HEK293 (cell line): ENCODE data around the gene SMPDL3A.

Source experiments
- GLI2 ChIP-seq: fragments of 450-650 bp; formaldehyde crosslinking; IDR thresholded peaks from 2 replicates; pipeline ENCODE4; 2017; ENCODE audit warnings: missing biosample characterization, missing genetic modification characterization, low read depth, borderline replicate concordance
- GLIS2 ChIP-seq: fragments of 450-650 bp; formaldehyde crosslinking; IDR thresholded peaks from 2 replicates; pipeline ENCODE4 v1.5.1; 2016; ENCODE audit warnings: missing biosample characterization, missing genetic modification characterization
- HOXD13 ChIP-seq: sonication (generic); formaldehyde crosslinking; IDR thresholded peaks from 2 replicates; pipeline ENCODE4 v1.8.0; 2022; ENCODE audit warnings: missing genetic modification reagents, borderline replicate concordance
- TCF7L2 ChIP-seq: IDR thresholded peaks from 2 replicates; pipeline ENCODE4 v1.6.1; 2011; ENCODE audit warnings: low read depth, mild to moderate bottlenecking, inconsistent platforms, low read length, moderate library complexity, borderline replicate concordance
- YY1 ChIP-seq: fragments of 450-650 bp; formaldehyde crosslinking; IDR thresholded peaks from 2 replicates; pipeline ENCODE4 v1.5.1; 2018; ENCODE audit warnings: missing biosample characterization, missing genetic modification characterization
- ZNF155 ChIP-seq: fragments of 450-650 bp; formaldehyde crosslinking; IDR thresholded peaks from 2 replicates; pipeline ENCODE4 v1.5.1; 2016; ENCODE audit warnings: missing biosample characterization, missing genetic modification characterization
- ZNF292 ChIP-seq: fragments of 450-650 bp; formaldehyde crosslinking; IDR thresholded peaks from 2 replicates; pipeline ENCODE4 v1.5.1; 2016; ENCODE audit warnings: low read depth, missing biosample characterization, missing genetic modification characterization, borderline replicate concordance
- ZNF501 ChIP-seq: fragments of 450-650 bp; formaldehyde crosslinking; IDR thresholded peaks from 2 replicates; pipeline ENCODE4 v1.5.1; 2016; ENCODE audit warnings: missing biosample characterization, missing genetic modification characterization
- ZNF514 ChIP-seq: fragments of 450-650 bp; formaldehyde crosslinking; IDR thresholded peaks from 2 replicates; pipeline ENCODE4 v1.5.1; 2016; ENCODE audit warnings: missing biosample characterization, missing genetic modification characterization
- ZNF571 ChIP-seq: fragments of 450-650 bp; formaldehyde crosslinking; IDR thresholded peaks from 2 replicates; pipeline ENCODE4 v1.5.0; 2017; ENCODE audit warnings: missing biosample characterization, missing genetic modification characterization
- ZNF629 ChIP-seq: fragments of 450-650 bp; formaldehyde crosslinking; IDR thresholded peaks from 2 replicates; pipeline ENCODE4 v1.5.1; 2017; ENCODE audit warnings: missing biosample characterization, missing genetic modification characterization
- ZNF701 ChIP-seq: fragments of 450-650 bp; formaldehyde crosslinking; IDR thresholded peaks from 2 replicates; pipeline ENCODE4 v1.5.1; 2016; ENCODE audit warnings: missing biosample characterization, missing genetic modification characterization
- TF ChIP-seq, protein P1 (sequence below): fragments of 450-650 bp; formaldehyde crosslinking; IDR thresholded peaks from 2 replicates; pipeline ENCODE4 v1.5.1; 2016; ENCODE audit warnings: missing biosample characterization, missing genetic modification characterization
- TF ChIP-seq, protein P2 (sequence below): fragments of 450-650 bp; formaldehyde crosslinking; IDR thresholded peaks from 2 replicates; pipeline ENCODE4 v1.5.1; 2016; ENCODE audit warnings: missing biosample characterization, missing genetic modification characterization

DNA sequence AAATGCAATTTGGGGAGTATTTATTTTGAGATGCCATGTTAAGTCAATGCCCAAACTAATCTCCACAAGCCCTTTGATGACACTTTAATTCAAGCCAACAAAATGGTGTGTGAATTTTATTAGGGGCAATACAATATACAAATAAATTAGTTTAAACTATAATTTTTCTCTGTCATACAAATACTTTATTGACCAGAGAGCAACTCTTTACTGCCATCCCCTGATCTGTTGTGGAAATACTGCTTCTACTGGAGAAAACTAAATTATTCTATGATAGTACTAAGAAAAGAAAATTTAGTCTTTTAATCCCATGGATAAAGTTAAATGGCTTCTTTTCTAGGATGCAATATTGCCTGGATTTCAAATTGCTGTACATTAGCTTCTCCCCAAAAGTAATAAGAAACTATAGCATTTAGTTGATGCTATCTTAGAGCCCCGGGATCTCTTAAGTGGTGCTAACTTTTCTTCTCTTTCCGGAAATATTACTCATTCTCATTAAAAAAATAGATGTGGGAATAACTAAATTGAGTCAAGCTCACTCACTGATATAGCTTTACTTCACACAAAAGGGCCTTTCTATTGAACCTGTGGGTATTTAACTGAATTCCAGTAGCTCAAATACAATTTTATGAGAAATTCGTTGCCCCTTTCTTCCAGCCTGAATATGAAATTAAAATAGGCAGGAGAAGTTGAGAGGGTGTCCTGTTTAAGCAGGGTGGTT is 49.2 kb downstream of the SMPDL3A start:
- TF ChIP-seq YY1 (tag by site-specific recombination) (no peak), ZNF514 (tag by site-specific recombination) (no peak), ZNF501 (tag by site-specific recombination) (no peak), ZNF292 (no peak), ZNF155 (no peak), TCF7L2 (no peak), ZNF571 (tag by site-specific recombination) (no peak), HOXD13 (no peak), GLI2 (tag by site-specific recombination) (no peak), GLIS2 (no peak), ZNF701 (tag by site-specific recombination) (no peak), ZNF629 (tag by site-specific recombination) (no peak)
- TF ChIP-seq, protein P1, sequence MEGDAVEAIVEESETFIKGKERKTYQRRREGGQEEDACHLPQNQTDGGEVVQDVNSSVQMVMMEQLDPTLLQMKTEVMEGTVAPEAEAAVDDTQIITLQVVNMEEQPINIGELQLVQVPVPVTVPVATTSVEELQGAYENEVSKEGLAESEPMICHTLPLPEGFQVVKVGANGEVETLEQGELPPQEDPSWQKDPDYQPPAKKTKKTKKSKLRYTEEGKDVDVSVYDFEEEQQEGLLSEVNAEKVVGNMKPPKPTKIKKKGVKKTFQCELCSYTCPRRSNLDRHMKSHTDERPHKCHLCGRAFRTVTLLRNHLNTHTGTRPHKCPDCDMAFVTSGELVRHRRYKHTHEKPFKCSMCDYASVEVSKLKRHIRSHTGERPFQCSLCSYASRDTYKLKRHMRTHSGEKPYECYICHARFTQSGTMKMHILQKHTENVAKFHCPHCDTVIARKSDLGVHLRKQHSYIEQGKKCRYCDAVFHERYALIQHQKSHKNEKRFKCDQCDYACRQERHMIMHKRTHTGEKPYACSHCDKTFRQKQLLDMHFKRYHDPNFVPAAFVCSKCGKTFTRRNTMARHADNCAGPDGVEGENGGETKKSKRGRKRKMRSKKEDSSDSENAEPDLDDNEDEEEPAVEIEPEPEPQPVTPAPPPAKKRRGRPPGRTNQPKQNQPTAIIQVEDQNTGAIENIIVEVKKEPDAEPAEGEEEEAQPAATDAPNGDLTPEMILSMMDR (tag by site-specific recombination): no peak; the same call in 1 of the 2 replicates
- TF ChIP-seq, protein P2, sequence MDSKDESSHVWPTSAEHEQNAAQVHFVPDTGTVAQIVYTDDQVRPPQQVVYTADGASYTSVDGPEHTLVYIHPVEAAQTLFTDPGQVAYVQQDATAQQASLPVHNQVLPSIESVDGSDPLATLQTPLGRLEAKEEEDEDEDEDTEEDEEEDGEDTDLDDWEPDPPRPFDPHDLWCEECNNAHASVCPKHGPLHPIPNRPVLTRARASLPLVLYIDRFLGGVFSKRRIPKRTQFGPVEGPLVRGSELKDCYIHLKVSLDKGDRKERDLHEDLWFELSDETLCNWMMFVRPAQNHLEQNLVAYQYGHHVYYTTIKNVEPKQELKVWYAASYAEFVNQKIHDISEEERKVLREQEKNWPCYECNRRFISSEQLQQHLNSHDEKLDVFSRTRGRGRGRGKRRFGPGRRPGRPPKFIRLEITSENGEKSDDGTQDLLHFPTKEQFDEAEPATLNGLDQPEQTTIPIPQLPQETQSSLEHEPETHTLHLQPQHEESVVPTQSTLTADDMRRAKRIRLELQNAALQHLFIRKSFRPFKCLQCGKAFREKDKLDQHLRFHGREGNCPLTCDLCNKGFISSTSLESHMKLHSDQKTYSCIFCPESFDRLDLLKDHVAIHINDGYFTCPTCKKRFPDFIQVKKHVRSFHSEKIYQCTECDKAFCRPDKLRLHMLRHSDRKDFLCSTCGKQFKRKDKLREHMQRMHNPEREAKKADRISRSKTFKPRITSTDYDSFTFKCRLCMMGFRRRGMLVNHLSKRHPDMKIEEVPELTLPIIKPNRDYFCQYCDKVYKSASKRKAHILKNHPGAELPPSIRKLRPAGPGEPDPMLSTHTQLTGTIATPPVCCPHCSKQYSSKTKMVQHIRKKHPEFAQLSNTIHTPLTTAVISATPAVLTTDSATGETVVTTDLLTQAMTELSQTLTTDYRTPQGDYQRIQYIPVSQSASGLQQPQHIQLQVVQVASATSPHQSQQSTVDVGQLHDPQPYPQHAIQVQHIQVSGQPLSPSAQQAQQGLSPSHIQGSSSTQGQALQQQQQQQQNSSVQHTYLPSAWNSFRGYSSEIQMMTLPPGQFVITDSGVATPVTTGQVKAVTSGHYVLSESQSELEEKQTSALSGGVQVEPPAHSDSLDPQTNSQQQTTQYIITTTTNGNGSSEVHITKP (tag by site-specific recombination): no peak
